Stimulated activated CD4-positive, alpha-beta T cell treated with anti-CD3 and anti-CD28 coated beads, Interleukin-4, amount 100 ng/mL, for 48 hours (primary cell): ENCODE results near the gene DEXI.
"Not testable (repeated sequence)": the region's sequence is repeated elsewhere in the genome, so short reads cannot be mapped to it uniquely, and the experiment has no call there.

Source experiments
- DNase-seq, 2 donors: peaks; one replicate each; pipeline ENCODE4 v3.0.0-alpha.2; 2020; ENCODE audit warnings: low read depth in 2 of 2

DEXI gene

GRCh38 chr16:10926867-10927266 is 15.4 kb downstream of the DEXI start:
- no peak for DNase-seq

- DNase-seq: no peak
Observed at GRCh38 chr16:10926094-10926493, 16.2 kb downstream of the DEXI start.

- not testable (repeated sequence) for DNase-seq
Observed at GRCh38 chr16:10925285-10925684, 17.0 kb downstream of the DEXI start.

GRCh38 chr16:10923650-10924214 is 18.5 kb downstream of the DEXI start:
- no peak for DNase-seq

- no peak for DNase-seq
Observed at GRCh38 chr16:10923146-10923649, 19.1 kb downstream of the DEXI start.

GRCh38 chr16:10922328-10923145 is 19.7 kb downstream of the DEXI start:
- DNase-seq: no peak

GRCh38 chr16:10921536-10922327 is 20.5 kb downstream of the DEXI start:
- DNase-seq: no peak

GRCh38 chr16:10920726-10921427 is 21.4 kb downstream of the DEXI start:
- no peak for DNase-seq

- no peak for DNase-seq
Observed at GRCh38 chr16:10919003-10919351, 23.3 kb downstream of the DEXI start.

- DNase-seq: peak; percentile 80 to 86
Observed at GRCh38 chr16:10918294-10919002, 23.8 kb downstream of the DEXI start.

GRCh38 chr16:10916534-10916933 is 25.7 kb downstream of the DEXI start:
- no peak for DNase-seq

GRCh38 chr16:10911267-10911666 is 31.0 kb downstream of the DEXI start:
- no peak for DNase-seq

GRCh38 chr16:10907757-10908045 is 34.6 kb downstream of the DEXI start:
- DNase-seq: no peak

GRCh38 chr16:10906914-10907756 is 35.1 kb downstream of the DEXI start:
- DNase-seq: no peak

GRCh38 chr16:10906482-10906881 is 35.8 kb downstream of the DEXI start:
- DNase-seq: no peak

GRCh38 chr16:10902999-10903398 is 39.3 kb downstream of the DEXI start:
- DNase-seq: no peak

- DNase-seq: no peak
Observed at GRCh38 chr16:10897134-10897533, 45.1 kb downstream of the DEXI start.

- no peak for DNase-seq
Observed at GRCh38 chr16:10896723-10897122, 45.5 kb downstream of the DEXI start.

GRCh38 chr16:10896165-10896564 is 46.1 kb downstream of the DEXI start:
- DNase-seq: no peak
